KG1 (cell line): Measurements from ENCODE around the gene SYNE3.

Experiments
- DNase-seq: peaks from one replicate; lab custom pipeline; 2025; lab: John Stamatoyannopoulos, UW

SYNE3 gene

DNA sequence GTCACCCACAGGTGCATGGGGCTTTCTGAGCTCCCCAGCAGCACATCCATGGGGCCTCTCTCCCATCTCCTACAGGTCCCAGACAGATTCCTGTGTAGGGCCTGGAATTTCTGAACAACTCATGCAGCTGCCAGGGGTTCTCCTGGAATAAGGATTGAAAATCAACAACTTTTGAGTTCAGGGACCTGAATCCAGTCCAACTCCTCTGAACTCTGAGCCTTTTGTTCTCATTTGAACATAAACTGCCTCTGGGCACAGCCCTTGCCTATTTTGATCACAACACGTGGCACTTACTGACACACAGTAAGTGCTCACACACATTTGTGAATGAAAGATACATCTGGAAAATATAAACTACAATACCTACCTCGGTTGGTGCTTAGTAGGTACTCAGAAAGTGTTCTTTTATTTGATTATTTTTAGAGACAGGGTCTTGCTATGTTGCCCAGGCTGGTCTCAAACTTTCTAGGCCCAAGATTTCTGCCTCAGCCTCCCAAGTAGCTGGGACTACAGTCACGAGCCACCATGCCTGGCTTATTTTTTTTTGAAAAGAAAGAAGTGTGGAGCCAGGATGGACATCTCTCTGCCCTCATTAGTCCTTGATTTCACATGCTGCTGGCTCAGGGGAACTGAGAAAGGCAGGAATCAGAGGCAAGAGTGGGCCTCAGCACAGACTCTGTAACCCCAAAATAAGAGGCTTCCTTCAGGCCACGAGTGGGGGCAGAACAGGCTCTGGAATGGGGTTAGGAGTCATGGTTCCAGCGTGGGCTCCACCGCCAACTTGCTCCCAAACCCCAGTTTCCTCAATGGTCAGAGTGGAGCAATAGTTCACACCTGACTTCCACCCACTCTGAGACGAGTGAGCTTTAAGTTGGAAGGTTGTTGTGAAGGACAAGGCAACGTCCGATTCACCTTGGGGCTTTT lies 27.0 kb downstream of the SYNE3 start:
- no peak for DNase-seq

GRCh38 chr14:95488376-95489213 lies 27.9 kb downstream of the SYNE3 start:
- DNase-seq = no peak

- no peak for DNase-seq
Measured at GRCh38 chr14:95487669-95488084, 28.8 kb downstream of the SYNE3 start.

DNA sequence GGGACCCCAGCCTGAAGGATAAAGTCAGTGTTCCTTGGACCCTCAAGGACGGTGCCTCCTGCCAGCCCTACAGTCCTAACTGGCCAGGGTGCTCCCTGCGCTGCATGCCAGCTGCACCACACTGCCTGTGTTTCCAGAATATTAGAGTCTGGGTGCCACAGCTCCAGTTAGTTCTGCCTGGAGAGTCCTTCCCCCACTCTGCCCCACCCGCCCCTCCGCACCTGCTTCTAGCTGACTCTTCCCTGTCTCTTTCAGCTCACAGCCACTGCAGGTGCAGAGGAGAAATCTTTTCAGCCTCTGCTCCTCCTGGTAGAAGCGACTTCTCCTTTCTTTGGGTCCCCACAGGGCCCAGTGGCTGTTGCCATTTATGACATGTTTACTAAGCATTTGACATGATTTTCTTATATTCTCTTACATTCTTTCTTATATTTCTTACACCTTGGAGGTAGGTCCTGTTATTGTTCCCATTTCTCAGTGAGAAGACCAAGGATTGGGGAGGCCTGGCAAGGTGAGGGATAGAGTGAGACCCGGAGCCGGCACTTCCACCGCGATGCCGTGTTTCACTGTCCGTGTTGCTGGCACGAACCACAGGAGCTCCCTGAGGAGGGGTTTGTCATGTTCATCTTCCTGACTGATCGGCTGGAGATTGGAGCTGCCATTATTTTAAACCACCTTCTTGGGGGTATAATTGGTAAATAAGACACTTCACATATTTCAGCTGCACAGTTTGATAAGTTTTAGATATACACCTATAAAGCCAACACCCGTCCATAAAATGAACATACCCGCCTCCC lies 29.4 kb downstream of the SYNE3 start:
- DNase-seq = no peak

GRCh38 chr14:95485222-95485819 lies 31.1 kb downstream of the SYNE3 start:
- DNase-seq = no peak

GRCh38 chr14:95484296-95484695 lies 32.2 kb downstream of the SYNE3 start:
- DNase-seq = no peak

- DNase-seq = no peak
Measured at GRCh38 chr14:95483309-95484165, 32.9 kb downstream of the SYNE3 start.

DNA sequence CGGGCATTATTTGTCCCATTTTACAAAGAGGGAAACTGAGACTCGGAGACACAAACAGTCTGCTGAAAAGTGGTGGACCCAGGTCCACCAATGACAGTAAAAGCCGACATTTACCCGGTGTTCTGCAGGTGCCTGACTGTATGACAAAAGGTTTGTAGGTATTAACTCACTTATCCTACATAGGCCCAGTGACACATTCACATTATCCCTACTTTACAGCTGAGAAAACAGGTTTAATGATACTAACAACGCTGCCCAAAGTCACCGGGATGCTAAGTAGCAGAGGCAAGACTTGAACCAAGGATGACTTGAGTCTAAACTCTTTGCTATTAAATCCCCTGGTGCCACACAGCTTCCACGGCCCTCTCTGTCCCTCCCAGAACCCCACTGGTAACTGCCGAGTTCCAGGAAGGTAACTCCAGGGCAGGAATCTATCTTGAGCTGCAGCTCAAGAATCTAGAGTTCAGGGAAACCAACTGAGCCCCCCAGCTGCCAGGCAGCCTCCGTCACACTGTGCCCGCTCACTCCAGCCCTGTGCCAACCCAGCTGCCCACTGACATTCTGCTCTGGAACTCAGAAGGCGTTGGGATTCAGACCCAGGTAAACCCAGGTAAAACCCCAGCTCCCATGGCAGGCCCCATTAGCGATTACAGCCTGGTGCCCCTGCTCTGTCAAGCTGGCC lies 33.7 kb downstream of the SYNE3 start:
- DNase-seq = no peak

DNA sequence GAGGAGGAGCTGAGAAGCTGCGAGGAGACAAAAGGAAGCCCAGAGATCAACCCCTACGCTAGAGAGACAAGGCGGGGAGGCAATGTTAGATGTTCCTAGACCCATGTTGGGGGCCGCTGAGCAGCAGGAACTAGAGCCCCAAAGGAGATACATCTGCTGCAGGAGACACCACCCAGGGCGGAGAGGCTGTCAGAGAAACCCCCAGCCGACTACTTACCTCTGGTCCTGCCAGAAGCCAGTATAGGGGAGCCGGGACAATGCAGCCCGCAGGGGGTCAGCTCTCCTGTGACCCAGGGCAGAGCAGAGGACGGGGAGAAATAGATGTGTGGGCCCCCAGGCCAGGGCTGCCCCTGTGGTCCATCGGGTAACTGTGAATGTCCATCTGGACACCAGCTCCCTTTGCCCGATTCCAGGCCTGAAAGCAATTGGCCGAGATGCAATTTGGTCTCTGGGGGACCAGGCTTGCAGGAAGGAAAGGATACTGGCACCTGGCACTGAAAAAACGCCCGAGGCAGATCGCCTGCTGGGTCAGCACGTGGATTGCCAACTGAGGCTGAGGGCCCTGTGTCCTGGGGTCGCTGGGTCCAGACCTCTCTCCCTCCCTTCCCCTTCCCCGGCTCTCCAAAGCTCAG lies 34.9 kb downstream of the SYNE3 start:
- DNase-seq = no peak

DNA sequence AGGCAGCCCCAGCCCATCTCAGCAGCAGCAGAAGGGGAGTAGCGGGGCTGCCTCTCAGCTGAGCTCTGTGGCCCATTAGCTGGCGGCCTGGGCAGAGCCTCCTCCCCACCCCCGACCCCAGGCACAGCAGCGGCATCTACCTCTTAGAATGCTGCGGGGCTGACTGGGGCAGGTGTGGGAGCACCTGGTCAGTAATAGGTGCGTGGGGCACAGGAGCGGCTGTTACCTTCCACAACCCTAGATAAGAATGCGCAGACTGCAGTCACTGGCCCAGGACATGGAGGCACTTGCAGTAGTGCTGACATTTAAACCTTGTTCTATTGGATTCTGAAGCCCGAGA lies 35.6 kb downstream of the SYNE3 start:
- no peak for DNase-seq

DNA sequence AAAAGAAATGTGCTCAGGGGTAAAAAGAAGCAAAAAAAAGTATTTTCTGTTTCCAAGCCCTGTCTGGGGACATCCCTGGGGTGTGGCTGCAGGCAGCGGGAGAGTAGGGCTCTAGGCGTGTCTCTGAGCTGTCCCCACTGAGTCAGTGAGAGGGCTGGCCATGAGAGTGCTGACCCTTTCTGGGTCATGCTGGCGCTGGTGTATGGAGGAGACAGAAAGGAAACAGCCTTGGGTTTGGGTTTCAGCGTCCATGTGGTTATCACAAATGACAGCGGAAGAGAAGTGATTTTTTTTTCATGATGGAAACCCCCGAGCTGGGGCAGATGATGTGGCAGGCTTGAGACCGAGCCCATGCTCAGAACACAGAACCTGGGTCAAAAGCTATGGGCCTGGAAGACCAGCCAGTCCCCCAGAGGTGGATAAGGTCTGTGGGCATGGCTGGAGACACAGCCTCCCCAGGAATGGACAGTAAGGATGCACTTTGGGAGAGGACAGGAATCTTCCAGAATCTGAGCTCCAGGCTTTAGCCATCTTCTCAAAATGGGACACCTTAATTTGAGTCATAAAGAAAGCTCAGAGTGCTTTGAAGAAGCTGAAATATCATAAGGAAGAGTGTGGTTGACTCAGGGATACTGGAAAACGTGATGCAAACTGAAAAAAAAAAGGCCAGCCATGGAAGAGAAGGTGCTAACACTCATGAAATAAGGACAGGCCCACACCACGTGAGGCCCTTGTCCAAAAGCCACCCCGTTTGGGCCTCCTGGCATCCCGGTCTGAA lies 36.2 kb downstream of the SYNE3 start:
- DNase-seq = no peak

- no peak for DNase-seq
Measured at GRCh38 chr14:95479494-95479893, 37.0 kb downstream of the SYNE3 start.

- no peak for DNase-seq
Measured at GRCh38 chr14:95478818-95479217, 37.6 kb downstream of the SYNE3 start.

DNA sequence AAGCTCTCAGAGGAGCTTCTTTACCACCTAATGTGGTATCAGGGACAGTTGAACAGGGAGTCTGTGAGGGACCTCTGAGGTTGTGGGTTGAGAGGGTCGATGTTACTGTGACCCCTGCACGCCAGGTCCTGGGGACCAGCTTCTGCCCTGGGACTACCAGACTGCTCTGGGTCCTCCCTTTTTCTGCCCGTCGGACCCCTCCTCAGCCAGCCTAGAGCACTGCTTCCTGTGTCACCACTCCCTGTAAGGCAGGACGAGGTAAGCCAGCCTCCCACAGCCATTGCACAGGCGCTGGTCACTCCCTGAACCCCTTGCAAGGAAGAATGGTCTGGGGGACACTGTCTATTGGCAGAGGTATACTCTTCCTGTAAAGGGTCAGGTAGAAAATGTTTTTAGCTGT lies 38.1 kb downstream of the SYNE3 start:
- no peak for DNase-seq

DNA sequence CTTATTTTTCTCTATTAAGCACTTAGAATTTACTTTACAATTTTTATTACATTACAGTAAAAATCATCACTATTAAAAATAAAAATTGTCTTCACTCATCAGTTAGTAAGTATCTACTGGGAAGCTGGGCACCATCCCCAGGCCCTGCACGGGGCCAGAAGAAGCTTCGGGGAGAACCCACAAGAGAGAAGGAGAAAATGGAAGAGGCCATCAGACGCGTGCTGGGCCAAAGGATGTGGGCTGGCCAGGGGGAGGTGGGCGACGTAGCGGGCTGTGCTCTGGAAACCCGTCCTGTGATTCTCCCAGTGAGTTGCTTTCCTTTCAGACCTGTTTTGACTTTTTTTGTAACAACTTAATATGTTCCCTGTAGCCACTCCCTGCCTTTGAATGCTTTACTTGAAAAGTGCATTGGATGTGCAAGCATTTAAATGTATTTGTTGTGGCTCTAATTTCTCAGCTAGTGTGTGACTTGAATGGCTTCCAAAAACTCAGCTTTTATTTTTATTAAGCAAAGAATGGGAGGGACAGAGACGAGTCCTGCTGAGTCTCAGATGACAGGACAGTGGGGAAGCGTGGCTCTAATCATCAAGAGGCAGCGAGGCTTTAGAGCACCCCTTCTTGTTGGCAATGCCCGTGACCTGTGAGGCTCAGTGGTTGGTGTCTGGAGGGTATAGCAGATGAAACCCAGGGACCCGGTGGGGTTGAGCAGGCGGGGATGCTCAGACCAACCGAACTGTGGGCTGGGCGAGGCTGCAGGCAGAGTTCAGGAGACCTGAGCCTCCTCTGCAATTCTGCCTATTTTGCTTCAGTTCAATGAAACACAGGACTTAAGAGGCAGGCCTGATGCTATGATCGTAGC lies 38.8 kb downstream of the SYNE3 start:
- DNase-seq = no peak

DNA sequence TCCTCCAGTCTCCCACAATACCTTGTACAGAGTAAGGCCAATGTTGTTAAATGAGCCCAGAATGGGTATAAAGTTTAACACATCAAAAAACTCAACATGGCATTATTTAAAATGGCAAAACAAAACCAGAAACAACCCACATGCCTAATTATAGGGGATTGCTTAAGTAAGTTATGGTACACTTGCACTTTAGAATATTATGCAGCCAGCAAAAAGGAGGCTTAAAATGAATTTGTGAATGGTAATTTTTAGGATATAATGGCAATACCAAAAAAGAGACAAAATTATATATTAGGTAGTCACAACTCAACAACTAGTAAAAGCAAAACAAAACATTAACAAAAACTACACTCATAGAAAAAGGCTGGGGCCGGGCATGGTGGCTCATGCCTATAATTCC lies 39.7 kb downstream of the SYNE3 start:
- no peak for DNase-seq

GRCh38 chr14:95475540-95476240 lies 40.8 kb downstream of the SYNE3 start:
- no peak for DNase-seq

DNA sequence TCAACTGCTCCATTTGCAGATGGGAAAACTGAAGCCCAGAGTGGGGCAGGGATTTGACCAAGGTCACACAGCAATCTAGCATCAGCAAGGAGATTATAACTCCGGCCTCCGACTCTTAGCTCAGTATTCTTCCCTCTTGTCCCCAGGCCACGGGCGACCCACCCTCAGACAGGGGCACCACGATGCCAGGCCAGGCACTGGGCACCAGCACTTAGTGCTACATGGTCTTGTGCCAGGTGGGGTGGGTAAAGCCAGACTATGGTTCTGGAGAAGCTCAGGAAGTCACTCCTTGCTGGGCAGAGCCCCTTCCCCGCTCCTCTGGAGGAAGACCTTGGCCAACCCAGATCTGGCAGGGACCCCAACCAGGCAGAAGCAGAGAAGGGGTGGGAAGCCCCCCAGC lies 41.5 kb downstream of the SYNE3 start:
- no peak for DNase-seq
